Brain microvascular endothelial cell (primary cell): Measurements from ENCODE around the gene FAM131C.

ENCODE experiments used
- DNase-seq: peaks from one replicate; pipeline ENCODE4 v3.0.0-alpha.2; 2020
- H3K27ac ChIP-seq: fragments of 250-450 bp; sonication (Bioruptor Pico); 2 replicates; pipeline ENCODE4 v1.5.1; 2020; ENCODE audit warnings: mild to moderate bottlenecking, moderate library complexity
- H3K27me3 ChIP-seq: fragments of 250-450 bp; sonication (Bioruptor Pico); replicated peaks from 2 replicates; pipeline ENCODE4 v1.5.1; 2020; ENCODE audit warnings: mild to moderate bottlenecking
- H3K36me3 ChIP-seq: fragments of 250-450 bp; sonication (Bioruptor Pico); replicated peaks from 2 replicates; pipeline ENCODE4 v1.5.1; 2020; ENCODE audit warnings: mild to moderate bottlenecking
- H3K4me3 ChIP-seq: 2 replicates; pipeline ENCODE4 v1.5.1; 2011; ENCODE audit warnings: low read depth, mild to moderate bottlenecking, control low read depth, low read length, moderate library complexity
- in situ Hi-C: cut with HindIII; loops from 2 replicates; pipeline ENCODE4 v1.10.0; 2017; ENCODE audit warnings: low sequenced_read_pairs, low pct_ligation_motif_present
- TF ChIP-seq, protein P1 (sequence below): IDR thresholded peaks from 2 replicates; pipeline ENCODE4 v1.5.1; 2011; ENCODE audit warnings: low read depth, mild to moderate bottlenecking, moderate library complexity, low read length, control low read depth, inconsistent platforms; ENCODE audit errors: missing control alignments

FAM131C gene, protein sequence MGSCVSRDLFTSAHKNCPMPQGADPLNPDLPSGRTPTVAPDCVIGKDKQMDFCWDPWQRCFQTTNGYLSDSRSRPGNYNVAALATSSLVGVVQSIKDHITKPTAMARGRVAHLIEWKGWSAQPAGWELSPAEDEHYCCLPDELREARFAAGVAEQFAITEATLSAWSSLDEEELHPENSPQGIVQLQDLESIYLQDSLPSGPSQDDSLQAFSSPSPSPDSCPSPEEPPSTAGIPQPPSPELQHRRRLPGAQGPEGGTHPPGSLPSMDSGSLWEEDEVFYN

DNA sequence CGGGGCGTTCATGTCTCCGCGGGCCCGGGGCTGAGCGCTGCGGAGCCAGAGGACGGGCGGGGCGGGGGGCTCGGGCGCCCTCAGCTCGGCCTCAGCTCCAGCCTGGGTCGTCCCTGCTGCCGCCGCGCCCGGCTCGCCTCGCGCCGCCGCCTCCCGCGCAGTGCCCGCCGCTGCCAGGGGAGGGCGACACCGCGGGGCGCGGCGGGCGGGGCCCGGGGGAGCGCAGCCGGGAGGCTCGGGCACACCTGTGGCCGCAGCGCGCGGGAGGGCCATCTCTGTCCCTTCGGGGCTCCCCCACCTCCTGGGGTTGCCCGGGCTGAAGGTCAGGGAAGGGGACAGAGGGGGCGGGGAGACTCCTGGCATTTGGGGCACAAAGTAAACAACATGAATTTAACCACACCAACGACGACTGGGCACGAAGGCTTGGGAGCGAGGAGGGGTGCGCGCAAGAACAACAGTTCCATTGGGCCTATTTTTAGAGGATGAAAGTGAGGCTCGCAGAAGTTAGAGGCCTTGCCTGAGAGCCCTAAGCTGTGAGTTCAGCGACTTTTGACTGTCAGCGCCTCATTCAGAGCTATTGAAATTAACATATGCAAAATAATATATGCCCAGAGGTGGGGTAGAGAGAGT lies at the start of gene FAM131C:
Gene FAM131C, minus strand, starts transcription at position 162 of the 630 bp plus-strand sequence. CDS start 209 bp downstream, outside the sequence.
- TF ChIP-seq, protein P1, sequence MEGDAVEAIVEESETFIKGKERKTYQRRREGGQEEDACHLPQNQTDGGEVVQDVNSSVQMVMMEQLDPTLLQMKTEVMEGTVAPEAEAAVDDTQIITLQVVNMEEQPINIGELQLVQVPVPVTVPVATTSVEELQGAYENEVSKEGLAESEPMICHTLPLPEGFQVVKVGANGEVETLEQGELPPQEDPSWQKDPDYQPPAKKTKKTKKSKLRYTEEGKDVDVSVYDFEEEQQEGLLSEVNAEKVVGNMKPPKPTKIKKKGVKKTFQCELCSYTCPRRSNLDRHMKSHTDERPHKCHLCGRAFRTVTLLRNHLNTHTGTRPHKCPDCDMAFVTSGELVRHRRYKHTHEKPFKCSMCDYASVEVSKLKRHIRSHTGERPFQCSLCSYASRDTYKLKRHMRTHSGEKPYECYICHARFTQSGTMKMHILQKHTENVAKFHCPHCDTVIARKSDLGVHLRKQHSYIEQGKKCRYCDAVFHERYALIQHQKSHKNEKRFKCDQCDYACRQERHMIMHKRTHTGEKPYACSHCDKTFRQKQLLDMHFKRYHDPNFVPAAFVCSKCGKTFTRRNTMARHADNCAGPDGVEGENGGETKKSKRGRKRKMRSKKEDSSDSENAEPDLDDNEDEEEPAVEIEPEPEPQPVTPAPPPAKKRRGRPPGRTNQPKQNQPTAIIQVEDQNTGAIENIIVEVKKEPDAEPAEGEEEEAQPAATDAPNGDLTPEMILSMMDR, result no peak
- H3K36me3 ChIP-seq, result no peaks in the 10 kb centered on the region
- H3K4me3 ChIP-seq, result peak within 1 kb of the TSS; percentile 43
- in situ Hi-C loops, result no loop called here
- H3K27me3 ChIP-seq, result no peaks in the 10 kb centered on the region
- no peak within 1 kb of the TSS for H3K27ac ChIP-seq
- DNase-seq, result no peak

DNA sequence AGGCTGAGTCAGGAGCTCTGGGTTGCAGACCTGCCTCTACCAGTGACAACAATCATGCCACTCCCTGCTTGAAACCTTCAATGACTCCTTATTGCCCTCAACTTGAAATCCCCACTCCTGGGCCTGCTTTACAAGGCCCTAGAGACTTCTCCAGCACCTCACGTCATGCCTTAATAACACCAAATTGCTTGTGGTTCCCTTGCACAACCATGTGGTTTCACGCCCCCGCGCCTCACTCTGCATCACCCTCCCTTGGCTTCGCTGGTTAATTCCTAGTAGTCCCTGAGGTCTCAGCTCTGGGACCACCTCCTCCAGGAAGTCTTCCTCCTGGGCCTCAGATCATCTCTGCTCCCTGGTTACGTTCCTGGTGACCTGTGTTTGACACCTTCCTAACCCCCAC lies 49.5 kb upstream of the FAM131C start:
- DNase-seq, result peak; percentile 90
- no peaks in the 10 kb centered on the region for H3K27me3 ChIP-seq
- no peak overlapping the region for H3K4me3 ChIP-seq
- H3K36me3 ChIP-seq, result peaks cover 51% of the 10 kb centered on the region
- TF ChIP-seq, protein P1, result no peak
- in situ Hi-C loops, result no loop called here
- no peak overlapping the region for H3K27ac ChIP-seq

DNA sequence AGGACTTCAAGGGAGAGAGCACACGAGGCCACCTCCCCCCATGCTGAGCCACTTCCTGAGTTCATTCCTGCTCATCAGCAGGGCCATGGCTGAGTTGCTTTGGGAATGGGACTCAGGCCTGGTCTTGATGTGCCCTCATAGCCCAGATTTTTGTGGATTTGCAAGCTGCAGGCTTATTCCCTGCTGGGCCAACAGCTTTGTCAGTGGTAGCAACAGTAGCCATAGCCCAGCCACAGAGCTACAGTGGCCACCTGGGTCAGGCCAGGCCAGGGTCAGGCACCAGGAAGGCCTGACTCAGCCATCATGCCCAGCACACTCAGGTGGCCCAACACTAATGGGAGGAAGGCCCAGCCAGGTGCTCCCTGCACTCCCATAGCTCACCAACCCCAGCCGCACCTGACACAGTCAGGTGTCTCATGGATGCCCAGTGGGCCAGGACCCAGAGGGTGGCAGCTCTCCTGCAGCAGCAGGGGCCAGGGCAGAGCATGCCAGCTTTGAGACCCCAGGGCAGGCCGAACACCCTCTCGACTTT lies 49.0 kb upstream of the FAM131C start:
- H3K36me3 ChIP-seq, result peaks cover 48% of the 10 kb centered on the region
- DNase-seq, result no peak

DNA sequence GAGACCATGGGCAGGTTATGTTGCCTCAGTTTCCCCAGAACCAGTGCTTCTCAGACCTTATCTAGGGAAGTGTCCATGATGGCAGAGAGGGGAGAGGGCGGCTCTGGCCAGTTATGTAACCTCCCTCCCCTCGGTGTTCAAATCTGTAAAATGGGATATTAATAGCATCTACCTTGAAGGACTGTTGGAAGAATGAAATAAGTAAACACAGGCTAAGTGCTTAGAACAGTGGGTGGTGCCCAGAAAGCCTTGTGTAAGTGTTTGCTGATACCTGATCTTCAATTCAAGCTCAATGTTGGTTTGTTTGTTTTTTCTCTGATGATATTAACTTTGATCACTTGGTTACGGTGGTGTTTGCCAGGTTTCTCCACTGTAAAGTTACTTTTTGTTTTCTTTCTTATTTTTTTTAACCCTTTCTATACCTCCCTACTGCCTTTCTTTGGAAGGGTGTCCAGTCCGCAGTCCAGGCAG lies 47.5 kb upstream of the FAM131C start:
- Histone ChIP-seq H3K27me3 (no peaks in the 10 kb centered on the region), H3K4me3 (no peak overlapping the region), H3K27ac (no peak overlapping the region), H3K36me3 (peaks cover 33% of the 10 kb centered on the region)
- DNase-seq, result no peak
- in situ Hi-C loops, result no loop called here
- TF ChIP-seq, protein P1, result no peak

More for the DNA sequence above, 49.0 kb upstream of the FAM131C start:
- Histone ChIP-seq H3K4me3 (no peak overlapping the region), H3K27ac (no peak overlapping the region), H3K27me3 (no peaks in the 10 kb centered on the region)
- TF ChIP-seq, protein P1, result no peak
- in situ Hi-C loops, result no loop called here

DNA sequence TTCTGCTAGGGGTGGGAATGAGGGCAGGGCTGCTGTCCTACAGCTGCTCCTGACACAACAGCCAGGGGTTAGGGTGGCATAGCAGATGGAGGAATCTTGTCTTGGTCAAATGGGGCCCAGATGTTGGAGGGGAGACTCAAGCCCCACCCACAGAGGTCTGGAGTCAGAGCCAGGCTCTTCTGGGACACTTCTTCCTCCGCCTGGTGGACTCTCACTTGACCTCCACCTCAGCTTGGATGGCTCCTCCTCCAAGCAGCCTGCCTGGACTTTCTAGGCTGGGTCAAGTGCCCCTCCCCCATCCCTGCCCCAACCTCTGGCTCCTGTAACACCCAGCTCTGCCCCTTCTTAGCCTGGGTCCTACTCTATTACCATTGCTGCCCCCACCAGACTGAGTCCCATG lies 47.0 kb upstream of the FAM131C start:
- DNase-seq, result no peak
- peaks cover 28% of the 10 kb centered on the region for H3K36me3 ChIP-seq
- H3K27ac ChIP-seq, result no peak overlapping the region
- no peak overlapping the region for H3K4me3 ChIP-seq
- H3K27me3 ChIP-seq, result no peaks in the 10 kb centered on the region
- in situ Hi-C loops, result no loop called here
- TF ChIP-seq, protein P1, result no peak
